H1 (cell line): ENCODE data around the gene SPINT2. TPM values are rescaled to one million over a fixed set of nuclear protein-coding genes. Genes with fewer than 3 reads are reported as not detected.

ENCODE experiments used
- CTCF ChIA-PET: fragments of 300-600 bp; sonication (Branson Sonifier 250); formaldehyde crosslinking; loops from one replicate; lab custom pipeline; 2021; ENCODE audit not compliant: partially characterized antibody; lab: Charles Lee
- POLR2A ChIA-PET: fragments of 300-600 bp; sonication (Branson Sonifier 250); formaldehyde crosslinking; loops from one replicate; lab custom pipeline; 2021; ENCODE audit warnings: inconsistent platforms; ENCODE audit not compliant: partially characterized antibody; lab: Charles Lee
- DNase-seq, 2 experiments: peaks; one replicate each; pipeline versions ENCODE4 v3.0.0 to v3.0.0-alpha.2; 2010 to 2022; ENCODE audit warnings: low spot score in 2 of 2, low read depth in 1 of 2, mixed read lengths in 1 of 2
- FAIRE-seq: peaks from 2 replicates; lab custom pipeline; 2011; peaks lifted over from hg19 to GRCh38; lab: Jason Lieb, UNC
- H2AFZ ChIP-seq: 2 replicates; pipeline ENCODE4 v1.8.1; 2012; ENCODE audit warnings: low read length, inconsistent platforms
- H2AK5ac ChIP-seq: 2 replicates; pipeline ENCODE4 v1.6.1; 2013; ENCODE audit warnings: low read depth, low read length
- H2BK120ac ChIP-seq: replicated peaks from 2 replicates; pipeline ENCODE3; 2013; ENCODE audit warnings: low read depth, low read length, inconsistent platforms
- H2BK12ac ChIP-seq: 2 replicates; pipeline ENCODE4 v1.6.1; 2013; ENCODE audit warnings: low read depth, low read length
- H2BK15ac ChIP-seq: 2 replicates; pipeline ENCODE4 v1.6.1; 2013; ENCODE audit warnings: low read length
- H2BK20ac ChIP-seq: 2 replicates; pipeline ENCODE4 v1.6.1; 2013; ENCODE audit warnings: low read length
- H2BK5ac ChIP-seq: 2 replicates; pipeline ENCODE4 v1.6.1; 2013; ENCODE audit warnings: low read depth, low read length
- H3K14ac ChIP-seq: 2 replicates; pipeline ENCODE4 v1.6.1; 2013; ENCODE audit warnings: inconsistent platforms; ENCODE audit not compliant: insufficient read length
- H3K18ac ChIP-seq: 2 replicates; pipeline ENCODE4 v1.6.1; 2013; ENCODE audit warnings: low read length; ENCODE audit errors: extremely low read depth
- H3K23ac ChIP-seq: 2 replicates; pipeline ENCODE4 v1.6.1; 2013; ENCODE audit warnings: inconsistent platforms; ENCODE audit not compliant: insufficient read length
- H3K23me2 ChIP-seq: 2 replicates; pipeline ENCODE4 v1.6.1; 2013; ENCODE audit warnings: low read depth, low read length
- H3K27ac ChIP-seq: 2 replicates; pipeline ENCODE4 v1.6.1; 2011; ENCODE audit warnings: low read depth, low read length, inconsistent platforms
- H3K27me3 ChIP-seq, 4 experiments: replicated peaks in 1 of 4; 1 replicate in 1 of 4; 2 replicates in 3 of 4; pipeline versions ENCODE4 v1.6.1 to v1.8.1; 2011 to 2013; ENCODE audit warnings: low read length in 3 of 4, mild to moderate bottlenecking in 3 of 4, inconsistent platforms in 2 of 4, mixed read lengths in 2 of 4, moderate library complexity in 1 of 4; ENCODE audit not compliant: control insufficient read depth in 3 of 4, insufficient read depth in 3 of 4; ENCODE audit errors: extremely low read depth in 1 of 4
- H3K36me3 ChIP-seq, 4 experiments: 2 replicates each; pipeline versions ENCODE4 v1.6.1 to v1.8.1; 2011 to 2013; ENCODE audit warnings: mild to moderate bottlenecking in 4 of 4, low read length in 3 of 4, moderate library complexity in 2 of 4, control low read depth in 1 of 4, inconsistent platforms in 1 of 4; ENCODE audit not compliant: insufficient read depth in 4 of 4, control insufficient read depth in 2 of 4
- H3K4ac ChIP-seq: replicated peaks from 2 replicates; pipeline ENCODE3; 2013; ENCODE audit warnings: low read length, low read depth, mixed read lengths, inconsistent platforms; ENCODE audit not compliant: insufficient read length
- H3K4me1 ChIP-seq, 4 experiments: replicated peaks in 1 of 4; 1 replicate in 1 of 4; 2 replicates in 3 of 4; pipeline versions ENCODE4 v1.6.1 to v1.8.1; 2011 to 2013; ENCODE audit warnings: low read length in 3 of 4, inconsistent platforms in 2 of 4, mixed read lengths in 1 of 4; ENCODE audit not compliant: insufficient read depth in 4 of 4, control insufficient read depth in 3 of 4
- H3K4me2 ChIP-seq, 2 experiments: 2 replicates each; pipeline versions ENCODE4 v1.6.1 to v1.8.1; 2011 to 2013; ENCODE audit warnings: low read depth in 2 of 2, low read length in 2 of 2, control low read depth in 1 of 2, inconsistent platforms in 1 of 2, mild to moderate bottlenecking in 1 of 2; ENCODE audit not compliant: insufficient read depth in 1 of 2
- H3K4me3 ChIP-seq, 4 experiments: fragments of 200-600, 300-600 bp in 1 of 4; sonication (generic), shearing (Covaris generic), sonication (Bioruptor Twin) in 1 of 4; 2 replicates each; pipeline versions ENCODE4 v1.5.1 to v1.8.1; 2011 to 2016; ENCODE audit warnings: low read length in 4 of 4, low read depth in 3 of 4, control low read depth in 2 of 4, inconsistent platforms in 2 of 4, mild to moderate bottlenecking in 2 of 4, mixed read lengths in 1 of 4, moderate library complexity in 1 of 4; ENCODE audit not compliant: insufficient read depth in 2 of 4; ENCODE audit errors: extremely low read depth in 1 of 4
- H3K56ac ChIP-seq: replicated peaks from 2 replicates; pipeline ENCODE3; 2013; ENCODE audit warnings: low read depth, mild to moderate bottlenecking, mixed read lengths, low read length, inconsistent platforms; ENCODE audit not compliant: insufficient read length
- H3K79me1 ChIP-seq: 2 replicates; pipeline ENCODE4 v1.6.1; 2013; ENCODE audit warnings: low read depth, low read length, control low read depth
- H3K79me2 ChIP-seq, 2 experiments: 2 replicates each; pipeline versions ENCODE4 v1.6.1 to v1.8.1; 2012 to 2013; ENCODE audit warnings: low read length in 2 of 2, mild to moderate bottlenecking in 2 of 2, inconsistent platforms in 1 of 2; ENCODE audit not compliant: insufficient read depth in 2 of 2, control insufficient read depth in 1 of 2
- H3K9ac ChIP-seq, 4 experiments: replicated peaks in 1 of 4; 1 replicate in 1 of 4; 2 replicates in 3 of 4; pipeline versions ENCODE4 v1.6.1 to v1.8.1; 2011 to 2013; ENCODE audit warnings: low read depth in 3 of 4, low read length in 3 of 4, control low read depth in 2 of 4, mild to moderate bottlenecking in 2 of 4, moderate library complexity in 2 of 4, inconsistent platforms in 1 of 4; ENCODE audit errors: extremely low read depth in 1 of 4
- H3K9me3 ChIP-seq, 2 experiments: 2 replicates each; pipeline versions ENCODE4 v1.6.1 to v1.8.1; 2012 to 2013; ENCODE audit warnings: mild to moderate bottlenecking in 2 of 2, moderate library complexity in 2 of 2, control low read depth in 1 of 2, inconsistent platforms in 1 of 2, low read depth in 1 of 2, low read length in 1 of 2, mixed read lengths in 1 of 2; ENCODE audit not compliant: insufficient read depth in 2 of 2
- H4K20me1 ChIP-seq, 2 experiments: replicated peaks in 1 of 2; 2 replicates each; pipeline versions ENCODE3 to v1.8.1; 2011 to 2013; ENCODE audit warnings: inconsistent platforms in 2 of 2, low read length in 2 of 2, mild to moderate bottlenecking in 1 of 2; ENCODE audit not compliant: insufficient read depth in 2 of 2, control insufficient read depth in 1 of 2
- H4K5ac ChIP-seq: 2 replicates; pipeline ENCODE4 v1.6.1; 2013; ENCODE audit warnings: low read length, low read depth, mixed read lengths, inconsistent platforms; ENCODE audit not compliant: insufficient read length
- H4K8ac ChIP-seq: 2 replicates; pipeline ENCODE4 v1.8.0; 2013; ENCODE audit warnings: mild to moderate bottlenecking, moderate library complexity, low read length, inconsistent platforms; ENCODE audit not compliant: insufficient read depth; ENCODE audit errors: extremely low read depth
- H4K91ac ChIP-seq: replicated peaks from 2 replicates; pipeline ENCODE3; 2013; ENCODE audit warnings: low read length, mixed read lengths, inconsistent platforms; ENCODE audit not compliant: insufficient read length
- ASH2L ChIP-seq: fragments of 200-600, 300-600 bp; sonication (generic); IDR thresholded peaks from one replicate; pipeline ENCODE4 v1.7.1; 2017; ENCODE audit warnings: low read length
- CBX8 ChIP-seq: fragments of 300-800, 300-1000 bp; sonication (generic); IDR thresholded peaks from 2 replicates; pipeline ENCODE4 v1.7.1; 2016; ENCODE audit warnings: low read depth, low read length, borderline replicate concordance
- GTF2F1 ChIP-seq: IDR thresholded peaks from 2 replicates; pipeline ENCODE4 v1.6.1; 2012; ENCODE audit warnings: low read depth, low read length, improper control_type of control experiment, borderline replicate concordance
- NRF1 ChIP-seq: IDR thresholded peaks from 2 replicates; pipeline ENCODE4 v1.6.1; 2011; ENCODE audit warnings: mild to moderate bottlenecking, low read depth, low read length, improper control_type of control experiment
- RBBP5 ChIP-seq: IDR thresholded peaks from 2 replicates; pipeline ENCODE4 v1.7.1; 2012; ENCODE audit warnings: low read depth, mild to moderate bottlenecking, inconsistent platforms, low read length, moderate library complexity, borderline replicate concordance
- WGBS, 2 experiments: shearing (Covaris generic) in 1 of 2; methylation state at CpG; one replicate each; pipeline versions ENCODE4 v1.1.6 to v1.1.7; 2013 to 2015; ENCODE audit warnings: low lambda C conversion rate in 2 of 2, mixed read lengths in 2 of 2, inconsistent platforms in 1 of 2, low coverage in 1 of 2, missing lambda C conversion rate in 1 of 2; ENCODE audit not compliant: insufficient replicate concordance in 2 of 2, insufficient coverage in 1 of 2, insufficient read length in 1 of 2; ENCODE audit errors: extremely low coverage in 1 of 2, missing lambda C conversion rate in 1 of 2; 5-methylcytosine and 5-hydroxymethylcytosine counted together
- polyA plus RNA-seq, 7 experiments: library from polyadenylated mRNA; depleted of rRNA in 3 of 7; stranded (reverse) in 5 of 7; unstranded in 2 of 7; fragments of >200 nt in 5 of 7; fragments of 200-250 nt in 2 of 7; gene quantifications; 1 replicate in 5 of 7; 2 replicates in 1 of 7; 4 replicates in 1 of 7; pipeline versions ENCODE4 v1.2.1 to v1.2.3, GENCODE V29; 2011 to 2013; ENCODE audit warnings: missing spikeins in 2 of 7, mixed read lengths in 2 of 7
- total RNA-seq: library from RNA; stranded (reverse); fragmentation: NEBNext Ultra II Directional; extraction: Animal tissue kit (Norgen Biotek cat#: 25700); gene quantifications from 2 replicates; pipeline ENCODE4 v1.2.1, GENCODE V29; 2021
- TF ChIP-seq, protein P1 (sequence below): IDR thresholded peaks from 2 replicates; pipeline ENCODE4 v1.6.1; 2012; ENCODE audit warnings: inconsistent platforms

SPINT2 gene
- total and polyA plus RNA-seq, 2 of the 8 experiments (the other 6 are each of a cell fraction or from before 2014, with no cell fraction given) = 294 to 296 TPM

DNA sequence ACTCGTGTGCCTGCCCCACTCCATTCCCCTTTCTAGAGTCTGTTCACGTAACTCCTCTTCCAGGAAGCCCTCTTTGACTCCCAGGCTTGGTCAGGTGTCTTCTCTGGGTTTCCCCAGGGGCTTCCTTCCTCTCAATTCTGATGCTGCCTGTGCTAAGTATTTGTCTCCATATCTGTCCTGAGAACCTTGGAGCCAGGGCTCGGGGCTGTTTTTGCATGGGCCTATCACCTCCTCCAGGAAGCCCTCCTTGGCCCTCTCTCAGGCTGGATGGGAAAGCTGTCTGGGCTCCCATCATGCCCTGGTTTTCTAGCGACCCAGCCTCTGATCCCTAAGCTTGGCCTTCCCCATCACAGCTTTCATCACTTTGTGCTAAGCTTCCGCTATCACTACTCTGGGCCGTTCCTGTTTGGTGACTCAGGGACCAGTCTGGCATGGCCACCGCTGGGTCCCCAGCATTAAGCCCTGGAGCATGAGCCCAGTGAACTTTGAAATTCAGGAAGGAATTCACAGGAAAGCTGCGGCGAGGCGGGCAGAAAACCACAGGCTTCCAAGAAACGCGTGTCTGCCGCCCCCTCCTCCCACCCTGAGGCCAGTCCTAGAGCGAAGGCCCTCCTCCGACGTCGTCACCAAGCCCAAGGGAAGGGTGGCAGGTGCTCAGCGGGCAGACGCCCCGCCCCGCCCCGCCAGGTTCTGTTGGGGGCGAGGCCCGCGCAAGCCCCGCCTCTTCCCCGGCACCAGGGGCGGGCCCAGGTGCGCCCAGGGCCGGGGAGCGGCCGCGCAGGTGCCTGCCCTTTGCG is 486 bp upstream of the SPINT2 start:
- Histone ChIP-seq H3K27ac (peak overlapping the region; percentile 94), H2AK5ac (no peak overlapping the region), H3K23ac (no peak overlapping the region), H3K4me1 (peaks cover 12 to 34% (median 19%) of the 10 kb centered on the region in 4 experiments), H2BK5ac (no peak overlapping the region; the same call in 1 of the 2 replicates), H3K18ac (no peak overlapping the region), H3K14ac (no peak overlapping the region), H3K9ac (peak overlapping the region in 2 of 4 experiments; percentile 51 to 89; a peak in 3 of 7 replicates), H2BK12ac (no peak overlapping the region), H3K79me1 (peaks cover 14% of the 10 kb centered on the region), H2AFZ (peak overlapping the region; percentile 3; the same call in 1 of the 2 replicates), H3K36me3 (0 out of 8 replicates have a peak, but pooled peaks cover 0 to 3% (median 0%) of the 10 kb centered on the region in 4 experiments), H2BK120ac (no peak overlapping the region), H3K4me2 (peak overlapping the region; percentile 97 to 100), H4K8ac (peak overlapping the region; percentile 95; the same call in 1 of the 2 replicates), H3K4ac (no peak overlapping the region), H4K20me1 (peaks cover 5 to 16% of the 10 kb centered on the region in 2 experiments), H3K23me2 (peaks cover 7% of the 10 kb centered on the region), H2BK15ac (0 out of 2 replicates have a peak overlapping the region, but pooled peaks have one; percentile 3), H3K79me2 (peaks cover 30 to 40% of the 10 kb centered on the region in 2 experiments), H3K27me3 (no peaks in the 10 kb centered on the region), H2BK20ac (no peak overlapping the region), H3K4me3 (peak overlapping the region; percentile 84 to 89 (median 85); a peak in 6 of 8 replicates), H3K9me3 (no peaks in the 10 kb centered on the region), H3K56ac (no peak overlapping the region), H4K5ac (peak overlapping the region; percentile 10), H4K91ac (no peak overlapping the region)
- 29% methylated on average over 17 of the region's 34 CpGs; no CpG with 5 or more reads in 1 of the 2 experiments for WGBS, 2 experiments
- DNase-seq (peak in 1 of 2 experiments; percentile 80), FAIRE-seq (no peak)
- CTCF ChIA-PET = interaction anchor here (0.6 to 3.9 kb wide), 5 partner anchors 12 to 568 kb away, joined by 4 to 24 read pairs (median 4); no protein-coding TSS in a partner anchor
- POLR2A ChIA-PET = interaction anchor here (0.6 to 2.7 kb wide), 35 partner anchors 8 to 562 kb away, joined by 3 to 20 read pairs (median 4); partner anchors contain the start of genes CATSPERG, GGN, KCNK6 and PPP1R14A
- TF ChIP-seq CBX8 (no peak), GTF2F1 (no peak), NRF1 (peak; percentile 60), ASH2L (peak; percentile 64), RBBP5 (peak; percentile 14; the same call in 1 of the 2 replicates)
- TF ChIP-seq, protein P1, sequence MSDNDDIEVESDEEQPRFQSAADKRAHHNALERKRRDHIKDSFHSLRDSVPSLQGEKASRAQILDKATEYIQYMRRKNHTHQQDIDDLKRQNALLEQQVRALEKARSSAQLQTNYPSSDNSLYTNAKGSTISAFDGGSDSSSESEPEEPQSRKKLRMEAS = peak; percentile 56; the same call in 1 of the 2 replicates
